ENCODE data around the gene DNAH5.

Gene DNAH5

DNA sequence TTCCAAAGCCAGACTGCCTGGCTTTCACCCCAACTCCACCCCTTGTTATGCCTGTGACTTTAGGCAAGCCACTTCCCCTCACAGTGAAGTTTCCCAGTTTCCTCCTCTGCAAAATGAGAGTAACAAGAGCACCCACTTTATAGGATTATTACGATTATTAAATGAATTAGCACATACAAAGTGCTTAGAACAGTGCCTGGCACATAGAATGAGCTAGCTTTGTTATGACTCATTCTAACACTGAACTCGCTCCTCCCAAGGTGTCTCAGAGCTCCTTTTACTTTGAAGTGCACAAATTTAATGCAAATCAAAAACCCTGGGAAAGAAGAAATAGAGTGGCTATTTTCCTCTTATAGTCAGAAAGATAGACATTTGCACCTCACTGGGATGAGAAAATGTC, 34.3 kb downstream of the DNAH5 start:
- no peak overlapping the region for H3K27ac ChIP-seq
- in situ Hi-C loops (cut with HindIII; ENCODE audit: low pct_ligation_motif_present, low sequenced_read_pairs) = no loop called here
- no peak for DNase-seq
- TF ChIP-seq CTCF (IDR thresholded peaks at IDR 0.05; ENCODE audit: low read depth, low read length, missing control alignments) = no peak
- no peaks in the 10 kb centered on the region for H3K36me3 ChIP-seq (replicated peaks)
- no peak overlapping the region for H3K4me3 ChIP-seq (ENCODE audit: low read depth, low read length)
- H3K27me3 ChIP-seq (replicated peaks) = no peaks in the 10 kb centered on the region

DNA sequence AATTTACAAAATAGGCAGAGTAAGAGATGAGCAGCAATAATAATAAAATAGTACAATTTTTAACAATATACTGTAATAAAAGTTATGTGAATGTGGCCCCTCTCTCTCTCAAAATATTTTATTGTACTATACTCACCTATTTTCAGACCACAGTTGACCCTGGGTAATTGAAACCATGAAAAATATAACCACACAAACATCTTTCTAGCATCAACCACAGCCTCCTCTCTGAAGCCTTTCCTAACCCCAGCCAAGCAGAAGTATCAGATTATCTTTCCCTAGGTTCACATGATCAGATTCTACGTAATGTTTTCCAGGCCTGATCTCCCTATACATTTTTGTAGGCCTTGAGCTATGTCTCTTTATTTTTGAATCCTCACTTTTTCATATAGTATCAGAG, 35.2 kb downstream of the DNAH5 start:
- TF ChIP-seq CTCF (IDR thresholded peaks at IDR 0.05; ENCODE audit: low read depth, low read length, missing control alignments) = no peak
- Histone ChIP-seq H3K36me3 (replicated peaks) (no peaks in the 10 kb centered on the region), H3K27ac (no peak overlapping the region), H3K4me3 (ENCODE audit: low read depth, low read length) (no peak overlapping the region), H3K27me3 (replicated peaks) (no peaks in the 10 kb centered on the region)
- no peak for DNase-seq
- in situ Hi-C loops (cut with HindIII; ENCODE audit: low pct_ligation_motif_present, low sequenced_read_pairs) = no loop called here

DNA sequence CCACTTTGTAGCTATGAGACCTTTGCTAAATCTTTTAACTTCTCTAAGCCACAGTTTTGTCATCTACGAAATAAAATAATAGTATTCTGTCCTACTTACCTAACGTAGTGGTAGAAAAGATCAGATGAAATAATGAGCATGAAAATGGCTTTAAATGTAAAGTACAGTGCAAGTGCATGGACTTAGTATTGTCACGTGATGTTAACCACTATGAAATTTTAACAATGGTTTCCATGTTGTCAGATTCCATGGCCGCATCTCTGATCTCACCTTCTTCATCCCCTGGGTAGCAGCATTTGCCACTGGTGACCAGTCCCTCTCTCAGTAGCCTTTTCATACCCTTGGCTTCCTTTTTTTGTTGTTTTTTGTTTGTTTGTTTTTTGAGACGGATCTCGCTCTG, 45.9 kb downstream of the DNAH5 start:
- DNase-seq = no peak
- Histone ChIP-seq H3K4me3 (ENCODE audit: low read depth, low read length) (no peak overlapping the region), H3K27me3 (replicated peaks) (no peaks in the 10 kb centered on the region), H3K27ac (no peak overlapping the region), H3K36me3 (replicated peaks) (no peaks in the 10 kb centered on the region)
- TF ChIP-seq CTCF (IDR thresholded peaks at IDR 0.05; ENCODE audit: low read depth, low read length, missing control alignments) = no peak
- in situ Hi-C loops (cut with HindIII; ENCODE audit: low pct_ligation_motif_present, low sequenced_read_pairs) = no loop called here

DNA sequence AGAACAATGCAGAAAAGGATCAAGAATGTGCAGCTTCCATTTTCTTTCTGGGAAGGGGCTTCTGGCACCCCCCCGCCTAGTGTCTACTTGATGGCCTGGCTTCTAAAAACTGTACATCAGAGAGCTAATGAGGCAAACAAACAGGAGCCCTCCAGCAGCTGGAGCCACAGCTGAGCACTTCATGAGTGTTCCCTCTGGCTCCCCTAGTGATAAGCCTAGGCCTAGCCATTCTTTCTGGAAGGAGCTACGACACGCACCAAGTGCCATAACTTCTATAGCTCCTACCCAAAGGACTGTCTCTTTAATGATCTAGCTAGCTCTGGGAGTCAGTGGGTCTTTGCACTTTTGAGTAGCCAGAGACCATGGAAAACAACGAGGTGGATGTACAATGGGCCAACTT, 66.1 kb downstream of the DNAH5 start:
- TF ChIP-seq CTCF (IDR thresholded peaks at IDR 0.05; ENCODE audit: low read depth, low read length, missing control alignments) = no peak
- Histone ChIP-seq H3K27me3 (replicated peaks) (no peaks in the 10 kb centered on the region), H3K27ac (no peak overlapping the region), H3K36me3 (replicated peaks) (no peaks in the 10 kb centered on the region), H3K4me3 (ENCODE audit: low read depth, low read length) (no peak overlapping the region)
- in situ Hi-C loops (cut with HindIII; ENCODE audit: low pct_ligation_motif_present, low sequenced_read_pairs) = no loop called here
- no peak for DNase-seq

GRCh38 chr5:13866792-13867191, 77.7 kb downstream of the DNAH5 start:
- peak; percentile 47 for DNase-seq
- Histone ChIP-seq H3K27ac (no peak overlapping the region), H3K4me3 (ENCODE audit: low read depth, low read length) (no peak overlapping the region), H3K27me3 (replicated peaks) (no peaks in the 10 kb centered on the region), H3K36me3 (replicated peaks) (no peaks in the 10 kb centered on the region)
- TF ChIP-seq CTCF (IDR thresholded peaks at IDR 0.05; ENCODE audit: low read depth, low read length, missing control alignments) = no peak
- in situ Hi-C loops (cut with HindIII; ENCODE audit: low pct_ligation_motif_present, low sequenced_read_pairs) = no loop called here

GRCh38 chr5:13865312-13865711, 79.2 kb downstream of the DNAH5 start:
- H3K27me3 ChIP-seq (replicated peaks) = no peaks in the 10 kb centered on the region
- no peaks in the 10 kb centered on the region for H3K36me3 ChIP-seq (replicated peaks)
- H3K27ac ChIP-seq = no peak overlapping the region
- in situ Hi-C loops (cut with HindIII; ENCODE audit: low pct_ligation_motif_present, low sequenced_read_pairs) = no loop called here
- no peak for TF ChIP-seq CTCF (IDR thresholded peaks at IDR 0.05; ENCODE audit: low read depth, low read length, missing control alignments)
- no peak for DNase-seq
- H3K4me3 ChIP-seq (ENCODE audit: low read depth, low read length) = no peak overlapping the region
